Measurements from ENCODE around the gene TRERF1.

TRERF1 gene

DNA sequence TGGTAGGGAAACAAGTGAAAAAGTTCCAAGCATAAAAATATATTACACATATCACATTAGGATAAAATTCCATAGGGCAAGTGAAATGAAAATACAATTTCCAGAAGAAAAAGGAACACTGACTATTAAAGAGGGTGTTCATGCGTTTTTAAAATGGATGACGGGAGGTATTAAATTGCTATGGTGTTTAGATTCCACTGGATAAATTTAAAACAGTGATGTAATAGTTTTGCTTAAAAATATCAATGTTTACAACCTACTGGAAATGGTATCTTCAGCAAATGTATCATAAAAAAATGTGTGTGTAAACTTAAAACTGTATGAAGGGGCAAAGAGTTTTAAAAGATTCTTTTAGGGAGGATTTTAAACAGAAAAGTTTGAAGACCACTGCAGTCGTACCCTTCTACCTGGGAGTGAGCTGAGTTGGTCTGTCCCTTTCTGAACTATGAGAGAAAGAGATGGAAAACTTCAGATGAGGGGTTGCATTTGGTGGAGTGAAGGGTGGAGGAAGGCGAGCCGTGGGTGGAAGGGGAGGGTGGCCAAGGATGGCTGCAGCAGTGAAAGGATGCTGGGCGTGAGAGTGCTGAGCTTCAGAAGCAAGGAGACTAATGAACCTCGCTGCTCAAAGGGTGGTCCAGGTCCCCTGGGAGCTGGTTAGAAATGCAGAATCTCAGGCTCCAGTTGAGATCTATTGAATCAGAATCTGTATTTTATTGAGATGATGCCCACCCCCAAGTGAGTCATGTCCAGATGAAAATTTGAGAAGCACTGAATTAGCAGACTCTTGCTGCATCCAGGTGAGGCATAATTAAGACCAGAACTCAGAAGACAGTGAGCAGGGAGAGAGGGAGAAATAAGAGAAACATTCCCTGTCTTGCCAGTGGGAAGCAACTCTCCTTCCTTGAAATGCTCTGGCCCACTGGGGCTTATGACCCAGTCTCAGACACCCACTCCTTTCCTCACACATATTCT is 179.6 kb downstream of the TRERF1 start:
- no peak for DNase-seq (ENCODE audit: low read depth)

DNA sequence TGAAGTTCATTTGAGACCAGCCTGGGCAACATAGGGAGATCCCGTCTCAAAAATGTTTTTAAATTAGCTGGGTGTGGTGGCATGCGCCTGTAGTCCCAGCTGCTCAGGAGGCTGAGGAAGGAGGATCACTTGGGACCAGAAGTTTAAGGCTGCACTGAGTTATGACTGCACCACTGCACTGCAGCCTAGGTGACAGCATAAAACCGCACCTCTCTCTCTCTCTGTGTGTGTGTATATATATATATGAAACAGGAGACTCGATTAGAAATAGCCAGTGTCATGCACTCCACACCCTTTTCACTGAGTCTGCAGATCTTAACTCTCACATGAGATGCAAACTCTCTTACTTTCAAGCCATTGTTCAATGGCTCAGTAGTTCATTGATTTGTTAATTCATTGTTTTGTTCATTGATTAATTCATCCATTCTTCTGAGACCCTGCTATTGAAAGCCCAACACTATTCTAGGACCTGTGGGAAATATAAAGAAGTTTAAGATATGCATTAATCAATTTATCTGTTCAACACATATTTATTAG is 181.7 kb downstream of the TRERF1 start:
- DNase-seq (ENCODE audit: low read depth), result no peak

DNA sequence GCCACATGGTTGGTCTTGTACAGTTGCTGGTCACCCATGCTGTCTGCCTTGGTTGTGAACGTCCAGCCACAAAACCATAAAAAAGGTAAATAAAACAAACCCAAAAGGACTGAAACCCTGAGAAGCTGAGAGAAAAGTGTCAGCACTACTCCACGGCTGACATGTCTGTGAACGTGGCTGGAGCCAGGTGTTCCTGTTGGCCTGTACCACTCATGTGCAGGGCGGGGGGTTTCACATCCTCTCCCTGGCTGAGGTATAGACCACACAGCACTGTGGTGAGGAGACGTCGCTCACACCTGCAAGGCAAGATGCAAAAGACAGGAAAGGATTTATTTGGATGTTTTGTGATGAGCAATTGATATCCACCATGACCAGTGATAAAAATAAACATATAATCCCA is 182.2 kb downstream of the TRERF1 start:
- DNase-seq (ENCODE audit: low read depth), result no peak

DNA sequence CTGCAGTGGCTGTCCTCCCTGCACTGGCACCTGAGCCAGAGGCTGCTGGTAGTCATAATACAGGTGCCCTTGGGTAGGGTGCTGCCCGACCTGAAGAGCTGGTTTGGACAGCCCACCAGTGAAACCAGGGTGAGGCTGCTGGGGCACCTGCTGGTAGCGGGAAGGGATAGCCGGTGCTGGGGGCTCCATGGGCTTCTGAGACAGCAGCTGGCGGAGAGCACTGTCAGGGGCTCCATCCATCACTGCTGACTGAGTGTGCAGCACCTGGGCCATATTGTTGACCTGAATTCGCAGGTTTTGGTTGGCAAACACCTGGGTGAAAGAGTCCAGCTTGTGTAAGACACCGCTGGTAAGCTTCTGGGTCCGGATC is 182.9 kb downstream of the TRERF1 start:
- no peak for DNase-seq (ENCODE audit: low read depth)

DNA sequence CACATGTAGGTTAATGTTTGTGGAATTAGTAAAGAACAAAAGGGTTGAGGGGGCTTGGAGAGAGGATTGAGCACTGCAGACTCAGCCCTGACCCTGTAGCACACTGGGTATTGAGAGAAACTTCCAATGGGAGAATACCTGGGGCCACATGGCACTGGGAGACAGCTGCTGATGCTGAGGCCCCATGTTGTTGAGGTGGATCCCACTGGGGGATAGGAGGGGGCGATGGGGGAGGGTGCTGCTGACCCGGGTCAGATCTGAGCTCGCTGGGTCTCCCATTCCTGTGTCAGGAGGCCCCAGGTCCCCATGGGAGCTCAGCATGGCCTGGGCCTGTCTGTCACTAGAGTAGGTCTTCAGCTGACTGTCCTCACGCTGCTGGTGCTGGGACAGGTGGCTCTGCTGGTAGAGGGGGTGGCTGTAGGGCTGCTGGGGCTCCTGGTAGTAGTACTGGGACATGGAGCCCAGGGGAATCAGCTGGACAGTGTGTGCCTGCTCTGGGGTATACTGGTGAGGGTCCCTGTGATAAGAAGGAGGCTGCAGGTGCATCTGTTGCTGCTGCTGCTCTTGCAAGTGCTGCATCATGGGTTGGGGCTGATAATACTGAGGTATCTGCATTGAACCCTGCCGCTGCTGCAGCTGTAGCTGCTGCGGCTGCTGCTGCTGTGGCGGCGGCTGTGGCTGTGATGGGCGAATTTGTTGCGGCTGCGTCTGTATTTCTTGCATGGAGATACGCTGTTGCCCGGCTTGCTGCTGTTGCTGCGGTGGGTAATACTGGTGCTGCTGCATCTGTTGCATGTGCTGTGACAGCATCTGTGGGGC is 183.5 kb downstream of the TRERF1 start:
- no peak for DNase-seq (ENCODE audit: low read depth)

DNA sequence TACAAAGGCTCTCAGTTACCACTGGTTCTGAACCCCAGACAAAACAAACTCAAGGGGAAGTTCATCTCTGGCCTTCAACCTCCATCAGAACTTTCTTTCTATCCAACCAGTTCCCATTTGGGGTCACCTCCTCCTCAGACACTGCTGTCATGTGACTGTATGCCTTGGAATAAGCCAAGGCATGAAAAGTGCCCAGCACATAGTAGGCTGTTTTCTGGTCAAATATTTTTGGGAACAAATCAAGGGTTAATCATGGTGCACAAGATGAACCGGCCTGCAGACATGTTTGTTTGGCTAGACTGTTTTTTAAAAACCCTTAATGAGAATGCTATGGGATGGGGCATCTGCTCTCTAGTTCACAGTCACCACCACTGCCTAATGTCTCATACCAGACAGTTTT is 185.2 kb downstream of the TRERF1 start:
- no peak for DNase-seq (ENCODE audit: low read depth)

DNA sequence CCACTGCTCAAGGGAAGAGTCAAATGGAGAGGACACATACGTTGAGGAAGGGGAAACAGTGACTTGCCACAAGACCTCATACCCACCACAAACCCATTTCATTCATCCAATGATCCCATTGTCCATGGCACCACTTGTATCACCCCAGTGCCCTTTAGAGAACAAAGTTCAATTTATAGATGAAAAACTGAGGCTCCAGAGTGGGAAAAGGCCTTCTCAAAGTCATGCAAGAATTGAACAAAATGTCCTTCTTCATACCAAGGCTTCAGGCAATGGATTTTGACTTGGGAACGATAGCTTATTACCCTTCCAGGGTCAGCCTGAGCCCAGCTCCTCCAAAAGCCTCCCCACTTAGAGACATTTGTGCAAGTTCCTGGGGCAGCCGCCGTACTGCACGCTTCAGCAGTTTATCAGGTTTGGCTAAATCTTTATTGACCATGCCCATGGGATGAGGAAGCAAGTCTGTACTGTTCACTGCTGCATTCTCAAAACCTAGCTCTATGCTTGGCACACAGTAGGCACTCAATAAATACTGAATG is 186.8 kb downstream of the TRERF1 start:
- no peak for DNase-seq (ENCODE audit: low read depth)

DNA sequence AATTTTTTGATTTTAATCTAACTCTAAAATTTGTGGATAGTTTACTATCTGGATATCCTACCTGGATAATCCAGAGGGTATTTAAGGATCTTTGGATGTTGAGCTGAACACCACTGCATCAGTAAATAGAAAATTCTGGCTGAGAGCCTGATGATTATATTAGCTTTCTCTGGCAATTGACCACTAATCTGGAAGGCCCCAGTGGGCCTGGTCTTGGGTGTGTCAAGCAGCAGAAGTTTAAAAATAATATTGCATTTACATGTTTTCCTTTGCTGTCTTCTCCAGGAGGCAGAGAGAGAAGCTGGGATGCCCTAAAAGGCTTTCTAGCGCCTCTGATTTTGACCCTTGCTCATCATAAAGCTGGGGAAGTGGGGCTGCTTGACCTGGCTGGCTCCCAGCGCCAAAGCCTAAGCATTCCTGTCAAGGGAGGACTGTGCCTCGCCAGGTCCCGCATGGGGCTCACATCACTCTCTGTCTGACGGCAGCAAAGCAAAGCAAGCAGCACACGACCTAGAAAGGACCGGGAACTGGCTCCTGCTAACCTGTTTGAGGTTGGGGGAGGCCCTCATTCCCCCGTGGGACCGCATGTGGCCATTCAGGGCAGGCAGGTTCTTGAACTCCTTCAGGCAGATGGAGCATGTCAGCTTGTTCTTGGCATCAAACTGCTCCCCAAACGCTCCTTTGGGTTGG is 187.4 kb downstream of the TRERF1 start:
- no peak for DNase-seq (ENCODE audit: low read depth)

DNA sequence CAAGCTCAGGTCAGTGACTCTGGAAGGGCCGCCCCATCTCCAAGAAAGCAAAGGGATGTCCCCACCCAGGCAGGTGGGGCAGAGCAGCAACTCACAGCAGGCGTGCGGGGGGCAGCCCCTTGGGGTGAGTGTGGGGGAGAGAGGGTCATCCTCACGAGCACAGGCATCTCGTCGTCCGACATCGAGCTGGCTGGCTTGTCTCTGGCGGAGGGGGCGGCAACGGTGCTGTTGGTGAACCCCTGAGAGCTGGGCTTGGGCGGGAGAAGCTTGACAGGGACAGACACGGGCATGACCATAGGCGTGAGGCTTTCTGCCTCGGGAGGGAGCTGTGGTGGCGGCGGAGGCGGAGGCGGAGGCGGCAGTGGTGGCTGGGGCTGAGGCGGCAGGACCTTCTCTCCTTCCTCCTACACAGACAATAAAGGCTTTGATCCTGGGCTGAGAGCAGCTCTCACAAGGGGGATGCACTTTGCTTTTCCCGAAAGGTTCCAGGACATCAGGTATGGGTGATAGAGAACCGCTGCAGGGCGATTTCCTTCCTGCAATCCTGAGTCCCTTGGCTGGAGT is 188.5 kb downstream of the TRERF1 start:
- no peak for DNase-seq (ENCODE audit: low read depth)

DNA sequence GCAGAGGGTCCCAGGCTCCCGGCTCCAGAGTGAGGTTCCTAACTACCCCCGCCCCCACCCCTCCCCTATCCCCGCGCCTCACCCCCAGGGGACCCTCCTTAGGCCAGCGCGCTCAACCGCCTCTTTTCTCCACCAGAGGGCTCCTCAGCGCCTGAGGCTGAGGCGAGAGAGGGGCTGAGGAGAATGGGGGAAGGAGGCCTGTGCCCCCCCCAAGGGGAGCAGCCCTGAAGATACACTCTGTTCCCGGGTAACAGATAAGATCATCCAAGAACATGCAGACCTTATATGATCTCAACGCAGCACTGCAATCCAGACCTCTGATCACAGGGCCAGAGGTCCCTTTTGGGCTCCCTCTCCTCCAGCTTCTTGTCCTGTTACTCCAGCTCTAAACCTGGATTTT is 190.8 kb downstream of the TRERF1 start:
- DNase-seq (ENCODE audit: low read depth), result no peak

DNA sequence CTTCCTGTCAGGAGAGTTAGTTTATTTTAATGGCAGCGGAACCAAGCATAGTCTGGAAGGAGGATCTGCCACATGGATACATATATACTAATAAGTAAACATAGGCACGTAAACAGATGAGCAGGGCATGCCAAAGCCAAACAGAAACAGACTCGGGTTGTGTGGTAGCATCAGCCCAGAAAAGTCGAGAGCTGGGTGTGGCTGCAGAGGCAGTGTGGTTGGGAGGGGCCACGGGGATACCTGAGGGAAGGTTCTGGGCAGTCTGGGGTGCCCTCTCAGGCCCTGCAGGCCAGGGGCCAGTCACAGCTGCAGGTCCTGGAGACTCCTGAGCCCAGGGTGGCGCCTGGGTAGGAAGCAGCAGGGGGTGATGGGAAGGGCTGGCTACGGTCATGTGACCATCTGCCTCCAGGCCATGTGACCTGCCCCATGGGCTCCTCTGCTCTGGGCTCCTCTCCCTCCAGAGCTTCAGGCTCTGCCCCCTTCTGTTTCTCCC is 191.3 kb downstream of the TRERF1 start:
- DNase-seq (ENCODE audit: low read depth), result no peak

DNA sequence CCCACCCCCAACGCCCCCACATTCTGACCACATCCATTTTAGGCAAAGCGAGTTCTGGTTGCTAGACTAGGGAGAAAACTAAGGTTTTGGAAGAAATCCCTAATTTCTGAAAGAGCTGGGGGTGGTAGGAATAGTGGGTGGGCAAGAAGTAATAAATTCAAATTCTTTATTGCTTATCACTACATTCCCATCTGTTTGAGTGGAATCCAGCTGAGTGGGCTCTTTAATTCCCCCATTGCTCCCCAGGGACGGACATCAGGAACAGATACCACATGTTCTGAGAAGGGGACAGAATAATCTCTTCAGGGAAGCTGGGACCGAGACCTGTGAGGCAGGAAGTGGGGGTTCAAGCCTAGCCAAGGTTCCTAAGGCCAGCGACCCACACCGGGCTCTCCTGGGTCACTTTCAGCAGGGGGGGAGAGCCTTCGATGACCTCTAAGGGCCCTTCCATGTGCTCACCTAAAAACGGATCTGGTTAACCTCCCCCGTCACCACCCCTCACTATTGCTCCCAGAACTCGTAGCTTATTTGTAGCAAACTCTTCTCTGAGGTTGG is 191.8 kb downstream of the TRERF1 start:
- no peak for DNase-seq (ENCODE audit: low read depth)

DNA sequence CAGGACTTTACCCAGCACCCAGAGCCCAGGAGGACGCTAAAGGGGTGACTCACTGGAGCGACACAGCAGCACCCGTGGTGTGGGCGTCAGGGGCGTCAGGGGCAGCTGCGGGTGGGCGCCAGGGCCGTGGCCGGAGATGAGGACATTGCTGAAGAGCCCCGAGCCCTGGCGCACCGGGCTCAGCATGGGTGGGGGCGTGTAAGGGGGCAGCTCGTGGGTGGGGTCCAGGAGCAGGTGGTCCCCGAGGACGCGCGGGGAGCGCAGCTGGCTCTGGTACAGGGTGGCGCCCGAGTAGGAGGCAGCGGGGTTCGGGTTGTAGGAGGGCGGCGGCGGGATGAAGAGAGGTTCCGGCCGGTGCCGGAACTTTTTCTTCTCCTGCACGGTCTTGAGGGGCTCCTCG is 192.4 kb downstream of the TRERF1 start:
- DNase-seq (ENCODE audit: low read depth), result no peak

DNA sequence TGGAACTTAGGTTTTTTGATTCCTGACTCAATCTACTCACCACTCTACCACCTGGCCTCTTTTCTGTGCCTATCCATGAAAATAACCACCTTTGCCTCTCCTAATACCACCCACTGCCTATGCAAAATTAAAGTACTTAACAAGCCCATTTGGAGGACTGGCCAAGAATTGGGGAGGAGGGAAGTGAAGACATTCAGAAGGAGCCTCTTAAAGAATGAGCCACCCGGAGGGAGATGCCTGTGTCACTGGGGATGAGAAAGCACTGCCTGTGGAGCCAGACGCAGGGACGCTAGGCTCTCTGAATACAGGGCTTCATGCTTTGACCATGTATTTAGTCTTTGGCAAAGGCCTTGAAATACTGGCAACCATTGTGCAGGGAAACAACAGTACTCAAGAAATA is 194.1 kb downstream of the TRERF1 start:
- DNase-seq (ENCODE audit: low read depth), result no peak

DNA sequence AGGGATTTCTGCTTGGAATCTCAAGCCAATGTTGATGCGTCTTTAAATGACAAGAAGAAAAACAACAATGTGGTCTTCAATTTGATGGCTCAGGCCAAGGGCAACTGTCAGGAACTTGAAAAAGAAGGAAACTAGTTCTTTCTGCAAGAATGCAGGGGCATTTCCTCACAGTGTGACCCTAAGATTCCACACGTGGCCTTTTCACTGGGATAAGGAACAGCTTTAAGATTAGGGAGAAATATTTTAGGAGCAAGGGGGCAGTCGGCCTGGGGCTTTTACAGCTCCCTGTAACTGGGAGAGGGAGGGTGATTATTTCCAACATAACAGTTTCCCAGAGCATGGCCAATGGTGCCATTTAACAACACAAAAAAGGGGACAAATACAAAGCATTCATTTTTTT is 194.7 kb downstream of the TRERF1 start:
- no peak for DNase-seq (ENCODE audit: low read depth)

DNA sequence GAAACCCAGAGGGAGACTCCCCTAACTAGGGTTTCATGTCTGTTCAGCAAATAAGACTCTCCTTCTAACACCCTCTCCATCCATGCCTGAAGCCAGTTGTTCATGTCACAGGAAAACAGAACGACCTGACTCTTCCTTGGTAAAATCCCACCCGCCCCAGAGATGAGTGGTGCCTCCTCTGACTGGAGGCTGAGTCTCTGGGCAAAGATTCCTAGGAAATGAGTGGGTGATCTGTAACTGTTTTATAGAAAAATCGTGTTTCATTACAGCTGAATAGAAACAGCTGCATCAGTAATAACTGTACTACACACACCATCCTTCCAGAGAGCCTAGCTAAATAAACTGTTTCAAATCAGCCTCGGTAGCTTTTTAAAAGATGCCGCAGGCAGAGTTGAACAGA is 196.7 kb downstream of the TRERF1 start:
- no peak for DNase-seq (ENCODE audit: low read depth)

DNA sequence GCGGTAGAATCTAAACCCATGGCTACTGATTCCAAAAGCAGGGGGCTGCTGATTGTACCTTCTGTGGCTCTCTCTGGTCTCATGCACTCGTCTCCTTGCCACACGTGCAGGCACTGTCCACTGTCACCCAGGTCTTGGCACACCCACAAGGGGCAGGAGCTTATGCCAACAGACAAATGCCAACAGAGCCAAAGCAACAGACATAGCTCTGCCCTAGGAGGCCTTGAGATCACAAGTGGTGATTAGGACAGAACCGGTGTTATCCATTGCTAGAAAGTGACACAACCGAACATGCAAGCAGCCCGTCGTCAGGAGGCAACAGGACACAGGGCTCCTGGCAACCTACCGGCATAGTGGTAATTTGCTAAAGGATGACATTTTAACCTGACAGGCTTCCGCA is 197.2 kb downstream of the TRERF1 start:
- DNase-seq (ENCODE audit: low read depth), result no peak

DNA sequence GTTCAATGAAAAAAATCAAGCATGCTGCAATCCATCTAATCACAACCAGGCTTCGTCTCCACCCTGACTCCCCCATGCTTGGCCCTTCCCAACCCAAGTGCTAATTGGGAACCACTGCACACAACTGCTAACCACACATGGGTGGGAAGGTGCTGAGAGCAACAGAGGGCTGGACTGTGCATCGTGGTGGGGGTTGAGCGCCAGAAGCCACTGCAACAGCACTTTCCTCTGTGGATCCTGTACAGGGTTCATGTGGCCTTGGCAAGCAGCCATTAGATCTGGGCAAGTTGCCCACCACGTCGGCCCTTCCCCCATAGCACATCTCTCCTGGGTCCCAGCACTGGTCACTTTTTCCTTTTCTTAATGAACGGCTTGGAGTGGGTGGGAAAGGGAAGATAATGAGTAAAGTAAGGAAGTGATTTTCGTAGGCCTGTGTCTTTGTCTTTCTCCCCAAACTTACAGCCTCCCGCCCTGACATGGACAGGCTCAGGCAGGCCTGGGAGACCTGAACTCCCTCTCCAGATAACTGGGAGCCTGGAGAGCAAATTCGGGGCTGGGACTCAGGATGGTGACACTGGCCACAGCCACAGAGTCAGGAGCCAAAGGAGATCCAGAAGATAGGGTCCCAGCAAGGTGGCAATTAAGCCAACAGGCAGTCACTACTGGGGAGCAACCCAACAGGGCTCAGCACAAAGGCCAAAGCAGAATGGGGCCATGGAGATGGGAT is 199.7 kb downstream of the TRERF1 start:
- no peak for DNase-seq (ENCODE audit: low read depth)

DNA sequence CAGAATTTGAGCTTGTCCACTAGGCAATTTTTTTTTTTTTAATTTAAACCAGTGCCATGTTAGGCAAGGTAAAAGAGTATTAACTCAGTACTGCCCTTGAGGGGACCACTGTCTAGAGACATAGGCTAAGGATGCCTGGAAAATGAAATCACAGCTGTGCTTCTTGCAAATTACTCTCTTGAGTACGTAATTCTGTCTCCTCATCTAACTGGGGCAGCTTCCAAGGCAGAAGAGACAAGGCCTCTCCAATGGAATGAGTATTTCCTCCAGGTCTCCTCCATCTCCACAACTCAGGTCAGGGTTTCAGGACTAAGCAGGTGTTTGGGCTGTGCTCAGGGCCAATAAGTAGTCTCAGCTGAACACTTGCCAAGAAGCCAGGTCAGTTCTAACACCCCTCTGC is 200.2 kb downstream of the TRERF1 start:
- DNase-seq (ENCODE audit: low read depth), result no peak

DNA sequence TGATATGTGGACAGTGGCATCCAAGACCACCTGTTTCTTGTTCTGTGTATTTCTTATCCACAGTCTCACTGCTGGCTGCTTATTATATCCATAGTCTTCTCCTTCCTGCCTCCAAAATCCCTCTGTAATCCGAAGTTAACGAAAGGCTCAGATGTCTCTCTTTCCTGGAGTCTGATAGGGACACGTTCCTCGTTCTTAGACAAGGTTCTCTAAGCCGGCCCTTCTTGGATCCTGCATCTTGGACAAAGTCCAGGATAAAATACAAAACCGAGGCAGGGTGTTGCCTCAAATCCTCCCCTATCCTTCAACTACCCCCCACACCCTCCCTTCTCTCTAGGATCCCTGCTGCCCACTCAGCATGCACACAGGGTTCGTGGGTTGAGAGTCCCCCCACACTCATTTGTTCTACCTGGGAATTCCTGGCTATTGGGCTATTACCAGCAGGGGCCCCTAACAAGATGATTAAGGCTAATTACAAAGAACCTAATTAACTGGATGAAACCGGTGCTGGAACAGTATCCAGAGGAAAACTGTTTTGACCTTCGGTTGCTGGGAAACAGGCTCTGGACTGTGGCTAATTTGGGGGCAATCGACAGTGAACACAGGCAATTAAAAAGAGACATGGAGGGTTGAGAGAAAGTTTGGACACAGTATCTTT is 201.3 kb downstream of the TRERF1 start:
- no peak for DNase-seq (ENCODE audit: low read depth)

Data from activated T-helper 1 cell treated with Interleukin-2 at 50 U/mL for 16 hours (primary cell).